ENCODE data around the gene ELFN1.

The ELFN1 gene

DNA sequence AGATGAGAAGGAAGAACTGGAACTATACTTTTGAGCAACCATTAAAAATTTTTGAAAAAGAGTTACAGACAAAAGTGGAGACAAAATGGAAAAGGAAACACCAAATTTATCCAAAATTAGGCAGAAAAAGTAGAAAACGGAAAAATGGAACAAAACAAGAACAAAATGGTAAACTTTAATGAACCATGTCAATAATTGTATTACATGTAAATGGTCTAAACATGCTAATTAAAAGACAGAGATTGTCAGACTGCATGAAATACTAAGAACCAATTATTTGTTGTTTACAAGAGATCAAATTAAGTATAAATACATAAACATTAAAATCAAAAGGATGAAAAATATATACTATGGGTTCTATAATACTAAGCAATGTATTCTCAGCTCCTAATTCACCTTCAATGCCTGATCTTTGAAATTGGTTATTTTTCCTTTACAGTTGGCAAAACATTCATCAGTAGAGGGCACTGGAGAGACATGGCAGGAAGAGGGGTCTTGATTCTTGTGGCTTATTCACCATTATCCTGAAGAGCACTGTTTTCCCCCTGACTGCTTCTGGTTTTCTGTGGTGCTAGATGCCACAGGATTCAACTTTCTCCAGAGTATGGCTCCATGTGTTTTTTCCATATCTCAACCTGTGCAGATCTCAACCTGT lies 124.9 kb downstream of the ELFN1 start:
- H3K27ac ChIP-seq (ENCODE audit: low read depth, low read length) = no peak overlapping the region
- H3K4me1 ChIP-seq (ENCODE audit: insufficient read depth, low read length) = no peaks in the 10 kb centered on the region
- H3K9me3 ChIP-seq (ENCODE audit: low read length) = no peaks in the 10 kb centered on the region
- no peak overlapping the region for H3K9ac ChIP-seq (ENCODE audit: low read length)
- H3K36me3 ChIP-seq (ENCODE audit: insufficient read depth, low read length) = no peaks in the 10 kb centered on the region
- H3K4me3 ChIP-seq (ENCODE audit: low read depth in 1 of 2, low read length in 2 of 2) = no peak overlapping the region
- H3K27me3 ChIP-seq (ENCODE audit: control insufficient read depth in 1 of 2, insufficient read depth in 2 of 2, low read length in 2 of 2) = peaks cover 0 to 8% of the 10 kb centered on the region in 2 donors
